Adipocyte (in vitro differentiated cells): ENCODE measurements around the gene NTSR1.

ENCODE experiments used
- DNase-seq: peaks from one replicate; pipeline ENCODE4 v3.0.0-alpha.2; 2015; ENCODE audit warnings: low read depth
- H3K27me3 ChIP-seq: replicated peaks from 2 replicates; pipeline ENCODE4 v1.7.0; 2013; ENCODE audit warnings: mild to moderate bottlenecking, low read length, moderate library complexity; ENCODE audit not compliant: control insufficient read depth, insufficient read depth
- H3K36me3 ChIP-seq: 2 replicates; pipeline ENCODE4 v1.7.0; 2013; ENCODE audit warnings: low read length, mild to moderate bottlenecking, moderate library complexity; ENCODE audit not compliant: control insufficient read depth, insufficient read depth, severe bottlenecking
- H3K4me1 ChIP-seq: 2 replicates; pipeline ENCODE4 v1.7.0; 2013; ENCODE audit warnings: mild to moderate bottlenecking, low read length, moderate library complexity; ENCODE audit not compliant: control insufficient read depth, insufficient read depth
- H3K4me3 ChIP-seq: 2 replicates; pipeline ENCODE4 v1.7.0; 2013; ENCODE audit warnings: mild to moderate bottlenecking, low read length, moderate library complexity
- H3K9ac ChIP-seq: 2 replicates; pipeline ENCODE4 v1.7.0; 2013; ENCODE audit warnings: mild to moderate bottlenecking, low read length, moderate library complexity
- H3K9me3 ChIP-seq: 2 replicates; pipeline ENCODE4 v1.7.0; 2013; ENCODE audit warnings: mild to moderate bottlenecking, low read length, moderate library complexity; ENCODE audit not compliant: control insufficient read depth

Gene NTSR1

DNA sequence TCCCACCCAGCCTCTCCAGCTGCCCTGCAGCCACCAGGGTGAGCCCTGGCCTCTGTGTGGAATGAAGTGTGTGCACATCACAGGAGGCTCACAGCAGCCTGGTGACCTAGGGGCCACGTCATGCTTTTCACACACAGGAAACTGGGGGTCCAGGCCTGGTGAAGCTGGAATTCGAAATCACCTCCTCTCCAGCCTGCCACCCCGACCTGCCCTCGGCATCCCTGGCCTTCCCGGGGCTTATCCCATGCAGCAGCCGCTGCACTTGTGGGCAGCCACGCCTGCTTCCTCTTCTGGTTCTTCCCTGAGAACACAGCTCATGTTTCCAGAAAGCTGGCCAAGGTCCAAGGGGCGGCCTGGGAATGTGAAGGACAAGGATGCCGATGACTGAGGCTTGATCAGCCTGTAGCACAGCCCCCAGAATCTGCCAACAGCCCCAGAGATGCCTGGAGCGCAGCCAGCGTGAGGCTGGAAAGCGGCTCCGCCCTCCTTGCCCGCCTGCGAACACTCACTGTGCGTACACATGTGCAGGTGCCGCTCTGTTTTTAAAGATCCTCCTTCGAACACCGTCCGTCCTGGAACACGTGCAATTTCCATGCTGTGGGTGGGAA is 4.2 kb upstream of the NTSR1 start:
- H3K9ac ChIP-seq, result no peak overlapping the region
- H3K4me1 ChIP-seq, result peaks cover 8% of the 10 kb centered on the region
- no peaks in the 10 kb centered on the region for H3K9me3 ChIP-seq
- H3K4me3 ChIP-seq, result no peak overlapping the region
- H3K27me3 ChIP-seq, result peaks cover 24% of the 10 kb centered on the region
- H3K36me3 ChIP-seq, result no peaks in the 10 kb centered on the region
- peak; percentile 96 for DNase-seq

DNA sequence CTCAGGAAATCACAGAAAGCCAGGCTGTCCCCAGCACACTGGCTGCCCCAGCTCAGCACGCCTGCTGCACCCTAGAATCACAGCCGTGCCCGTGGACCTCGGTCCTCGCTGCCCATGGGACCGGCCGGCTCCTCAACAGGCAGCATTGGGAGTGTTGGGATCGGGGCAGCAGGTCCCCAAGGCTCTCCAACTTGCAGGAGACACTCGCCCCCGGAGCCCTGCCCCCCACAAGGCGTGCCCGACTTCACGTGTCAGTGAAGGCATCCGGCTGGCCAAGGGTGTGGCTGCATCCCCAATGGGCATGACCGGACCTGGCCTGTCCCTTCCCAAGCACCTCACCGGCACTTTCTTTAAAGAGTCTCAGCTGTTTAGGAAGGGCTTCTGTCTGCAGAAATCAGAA is 3.0 kb upstream of the NTSR1 start:
- H3K9me3 ChIP-seq, result no peaks in the 10 kb centered on the region
- H3K4me1 ChIP-seq, result peaks cover 8% of the 10 kb centered on the region
- no peaks in the 10 kb centered on the region for H3K36me3 ChIP-seq
- DNase-seq, result no peak
- H3K27me3 ChIP-seq, result peaks cover 29% of the 10 kb centered on the region
- no peak overlapping the region for H3K4me3 ChIP-seq
- H3K9ac ChIP-seq, result no peak overlapping the region

DNA sequence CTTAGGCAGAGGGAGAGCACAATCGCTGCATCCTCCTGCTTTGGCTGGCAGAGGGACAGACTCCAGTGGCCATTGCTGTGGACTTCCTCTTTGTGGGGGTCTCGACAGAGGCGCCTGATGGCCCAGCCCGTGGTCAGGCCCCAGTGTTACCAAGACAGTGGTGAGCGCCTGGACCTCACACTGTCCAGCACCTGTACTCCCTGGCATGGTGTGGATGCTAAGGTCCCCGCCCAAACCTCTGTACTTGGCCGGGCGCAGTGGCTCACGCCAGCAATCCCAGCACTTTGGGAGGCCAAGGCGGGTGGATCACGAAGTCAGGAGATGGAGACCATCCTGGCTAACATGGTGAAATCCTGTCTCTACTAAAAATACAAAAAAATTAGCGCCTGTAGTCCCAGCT is 2.3 kb upstream of the NTSR1 start:
- H3K9ac ChIP-seq, result no peak overlapping the region
- no peak for DNase-seq
- peaks cover 35% of the 10 kb centered on the region for H3K27me3 ChIP-seq
- H3K9me3 ChIP-seq, result no peaks in the 10 kb centered on the region
- H3K36me3 ChIP-seq, result no peaks in the 10 kb centered on the region
- H3K4me1 ChIP-seq, result peaks cover 8% of the 10 kb centered on the region
- H3K4me3 ChIP-seq, result no peak overlapping the region

DNA sequence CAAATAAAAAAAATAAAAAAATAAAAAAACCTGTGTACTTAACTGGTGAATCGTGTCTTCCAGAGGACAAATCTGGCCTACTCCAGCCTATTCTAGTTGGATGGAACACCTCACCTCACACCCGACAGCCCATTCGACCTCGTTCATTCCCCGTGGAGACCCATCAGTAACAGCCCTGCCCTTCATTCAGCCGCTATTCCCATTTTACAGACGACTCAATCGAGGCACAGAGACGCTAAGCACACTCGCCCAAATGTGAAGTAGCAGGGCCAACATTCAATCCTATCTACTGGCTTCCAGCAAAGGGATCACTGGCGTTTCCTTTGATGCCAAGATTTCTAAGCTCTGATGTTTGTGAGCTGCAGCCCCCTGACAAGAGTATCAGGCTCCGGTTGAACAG is 1.8 kb upstream of the NTSR1 start:
- DNase-seq, result no peak
- H3K4me3 ChIP-seq, result no peak overlapping the region
- peaks cover 35% of the 10 kb centered on the region for H3K27me3 ChIP-seq

DNA sequence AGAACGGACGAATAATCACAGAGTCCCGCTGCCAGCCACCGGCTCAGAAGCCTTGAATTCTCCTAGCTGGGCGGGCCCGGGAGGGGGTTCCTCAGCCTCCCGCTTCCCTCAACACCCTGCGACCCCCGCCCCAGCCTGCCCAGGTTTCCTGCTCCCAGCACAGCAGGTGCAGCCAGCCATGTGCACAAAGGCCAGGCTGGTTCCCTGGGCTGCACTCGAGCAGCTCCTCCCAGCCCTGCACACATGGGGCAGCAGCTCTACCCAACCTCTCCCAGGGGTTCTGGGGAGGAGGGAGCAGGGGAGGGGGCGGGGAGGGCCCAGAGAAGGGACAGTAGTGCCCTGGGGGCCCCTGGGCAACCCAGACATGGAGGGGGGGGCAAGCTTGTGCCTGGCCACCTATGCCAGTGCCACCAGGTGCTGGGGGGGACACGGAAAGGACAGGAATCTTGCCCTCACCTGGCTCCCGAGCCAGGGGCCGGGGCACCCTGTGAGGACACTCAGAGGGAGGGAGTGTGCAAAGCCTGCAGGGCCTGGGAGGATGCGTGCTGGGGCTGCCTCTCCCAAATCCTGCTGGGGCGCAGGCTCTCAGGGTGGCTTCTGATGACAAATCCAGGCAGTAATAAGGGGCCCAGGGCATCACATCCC is 1.2 kb upstream of the NTSR1 start:
- no peak for DNase-seq
- peaks cover 35% of the 10 kb centered on the region for H3K27me3 ChIP-seq
- H3K9ac ChIP-seq, result no peak overlapping the region
- no peaks in the 10 kb centered on the region for H3K9me3 ChIP-seq
- H3K36me3 ChIP-seq, result no peaks in the 10 kb centered on the region
- no peak overlapping the region for H3K4me3 ChIP-seq
- peaks cover 8% of the 10 kb centered on the region for H3K4me1 ChIP-seq

More for the DNA sequence above, 1.8 kb upstream of the NTSR1 start:
- Histone ChIP-seq H3K36me3 (no peaks in the 10 kb centered on the region), H3K9ac (no peak overlapping the region), H3K4me1 (peaks cover 8% of the 10 kb centered on the region), H3K9me3 (no peaks in the 10 kb centered on the region)

DNA sequence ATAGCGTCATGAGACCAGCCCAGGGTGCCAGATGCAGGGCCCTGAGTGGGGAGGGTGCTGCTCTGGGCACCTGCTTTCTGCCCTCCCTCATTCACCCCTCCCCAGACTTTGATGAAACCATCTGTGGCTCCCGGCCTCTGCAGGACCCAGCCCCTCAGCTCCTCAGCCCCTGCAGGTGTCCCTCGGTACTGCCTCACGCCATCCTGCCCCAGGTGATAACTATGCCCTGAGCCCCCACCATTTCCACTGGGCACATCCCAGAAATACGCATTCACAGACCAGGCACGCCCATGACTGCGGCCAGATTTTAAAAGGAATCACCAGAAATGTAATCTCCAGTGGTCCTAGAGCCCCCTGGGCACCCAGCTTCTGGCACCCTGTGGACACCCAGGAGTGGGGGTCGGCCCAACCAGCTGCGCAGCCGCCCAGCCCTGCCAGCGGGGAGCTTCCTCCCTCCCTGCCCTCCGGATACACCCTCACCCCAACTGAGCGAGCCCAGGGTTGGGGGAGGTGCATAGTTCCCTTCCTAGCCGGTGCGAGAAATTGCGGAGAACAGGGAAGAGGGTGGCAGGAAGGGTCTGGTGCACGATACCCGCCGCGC is 615 bp upstream of the NTSR1 start:
- Histone ChIP-seq H3K36me3 (no peaks in the 10 kb centered on the region), H3K27me3 (peaks cover 32% of the 10 kb centered on the region), H3K4me3 (no peak overlapping the region), H3K4me1 (peaks cover 8% of the 10 kb centered on the region), H3K9me3 (no peaks in the 10 kb centered on the region), H3K9ac (no peak overlapping the region)
- DNase-seq, result no peak

DNA sequence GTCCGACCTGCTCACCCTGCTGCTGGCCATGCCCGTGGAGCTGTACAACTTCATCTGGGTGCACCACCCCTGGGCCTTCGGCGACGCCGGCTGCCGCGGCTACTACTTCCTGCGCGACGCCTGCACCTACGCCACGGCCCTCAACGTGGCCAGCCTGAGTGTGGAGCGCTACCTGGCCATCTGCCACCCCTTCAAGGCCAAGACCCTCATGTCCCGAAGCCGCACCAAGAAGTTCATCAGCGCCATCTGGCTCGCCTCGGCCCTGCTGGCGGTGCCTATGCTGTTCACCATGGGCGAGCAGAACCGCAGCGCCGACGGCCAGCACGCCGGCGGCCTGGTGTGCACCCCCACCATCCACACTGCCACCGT is 885 bp downstream of the NTSR1 start:
- H3K4me3 ChIP-seq, result no peak overlapping the region
- no peaks in the 10 kb centered on the region for H3K36me3 ChIP-seq
- H3K9me3 ChIP-seq, result no peaks in the 10 kb centered on the region
- H3K9ac ChIP-seq, result no peak overlapping the region
- DNase-seq, result no peak
- peaks cover 39% of the 10 kb centered on the region for H3K27me3 ChIP-seq
- H3K4me1 ChIP-seq, result no peaks in the 10 kb centered on the region

DNA sequence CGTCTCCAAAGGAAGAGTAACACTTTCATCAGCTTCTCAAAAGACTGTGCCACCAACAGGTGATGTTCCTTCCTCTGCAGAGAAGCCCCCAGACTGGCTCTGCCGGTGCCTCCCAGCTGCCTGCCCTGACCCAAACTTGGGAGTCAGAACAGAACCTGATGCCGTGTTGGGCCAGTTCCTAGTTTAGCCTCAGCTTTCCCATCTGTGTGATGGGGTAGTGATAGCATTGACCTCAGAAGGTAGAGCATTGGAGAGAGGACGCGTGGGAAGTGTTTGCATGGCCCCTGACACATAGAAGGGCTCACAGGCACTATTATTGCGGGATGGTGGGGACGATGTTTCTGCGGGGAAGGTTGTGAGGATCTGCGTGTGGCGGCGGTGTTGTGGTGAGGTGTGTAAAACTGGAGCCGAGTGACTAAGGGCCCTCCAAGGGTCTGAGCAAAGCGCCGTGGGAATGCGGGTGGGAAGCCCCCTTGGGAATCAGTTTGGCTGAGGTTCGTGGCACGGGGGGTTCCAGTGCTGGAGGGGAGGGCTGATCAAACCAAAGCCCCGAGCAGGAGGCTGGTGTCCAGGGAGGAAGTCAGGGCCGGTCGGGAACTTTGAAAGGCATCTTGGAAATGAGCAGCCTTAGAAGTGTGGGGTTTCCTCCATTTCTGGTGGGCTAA is 1.7 kb downstream of the NTSR1 start:
- Histone ChIP-seq H3K9me3 (no peaks in the 10 kb centered on the region), H3K4me1 (no peaks in the 10 kb centered on the region), H3K27me3 (peaks cover 45% of the 10 kb centered on the region), H3K9ac (no peak overlapping the region), H3K4me3 (no peak overlapping the region), H3K36me3 (no peaks in the 10 kb centered on the region)
- DNase-seq, result no peak

DNA sequence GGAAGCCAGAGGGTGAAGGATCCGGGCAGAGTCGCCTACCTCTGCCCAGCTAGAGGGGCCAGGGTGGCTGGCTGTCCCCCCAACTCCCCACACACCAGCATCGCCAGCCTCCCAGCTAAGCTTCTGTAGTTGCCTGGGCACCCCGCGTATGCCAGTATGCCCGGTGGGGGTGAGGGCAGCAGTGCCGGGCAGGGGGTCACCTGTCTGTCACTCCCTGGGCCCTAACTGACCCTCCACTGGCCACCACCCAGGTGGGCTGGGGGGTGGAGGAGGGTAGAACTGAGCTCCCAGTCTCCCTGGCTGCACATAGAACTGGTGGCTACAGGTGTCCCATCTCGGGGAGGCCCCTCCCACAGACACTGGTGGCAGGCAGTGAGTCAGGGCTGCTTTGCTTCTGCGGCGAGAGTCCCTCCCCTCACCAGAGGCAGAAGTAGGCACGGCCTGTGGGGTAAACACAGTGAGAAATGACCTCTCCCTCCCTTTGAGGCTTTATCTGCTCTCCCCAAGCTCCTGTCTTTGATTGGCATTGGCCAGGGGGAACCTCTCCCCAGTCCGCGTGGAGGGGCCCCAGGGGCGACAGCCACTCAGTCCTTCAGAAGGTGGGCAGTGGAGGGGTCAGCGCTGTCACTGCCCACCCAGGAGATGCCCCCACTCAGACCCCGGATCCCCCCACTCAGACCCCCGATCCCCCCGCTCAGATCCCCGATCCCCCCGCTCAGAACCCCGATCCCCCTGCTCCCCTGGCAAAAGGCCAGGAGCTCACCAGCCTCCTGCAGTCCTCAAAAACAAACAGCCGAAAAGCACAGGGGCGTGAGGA is 2.5 kb downstream of the NTSR1 start:
- DNase-seq, result no peak
- H3K9me3 ChIP-seq, result no peaks in the 10 kb centered on the region
- H3K4me1 ChIP-seq, result peaks cover under 1% of the 10 kb centered on the region
- H3K4me3 ChIP-seq, result no peak overlapping the region
- H3K27me3 ChIP-seq, result peaks cover 45% of the 10 kb centered on the region
- no peak overlapping the region for H3K9ac ChIP-seq
- no peaks in the 10 kb centered on the region for H3K36me3 ChIP-seq

DNA sequence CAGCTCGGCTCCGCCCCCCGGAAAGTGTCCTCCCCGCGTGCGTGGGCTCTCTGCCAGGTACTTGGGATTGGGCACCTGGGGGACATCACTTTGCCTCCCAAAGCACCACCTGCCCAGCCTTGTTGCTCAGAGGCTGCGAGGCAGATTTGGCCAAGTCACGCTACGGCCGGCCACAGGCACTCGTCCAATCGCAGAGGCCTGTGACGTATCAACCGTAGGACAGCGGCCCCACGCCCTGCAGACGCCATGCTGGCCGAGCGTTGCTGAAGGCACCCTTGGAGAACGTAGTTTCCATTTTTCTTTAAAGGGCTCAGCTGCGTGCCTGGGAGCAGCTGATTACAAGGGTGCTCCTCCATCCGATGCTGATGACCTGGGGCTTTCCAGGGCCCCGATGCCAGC is 3.1 kb downstream of the NTSR1 start:
- DNase-seq, result no peak
- Histone ChIP-seq H3K4me3 (no peak overlapping the region), H3K36me3 (no peaks in the 10 kb centered on the region), H3K4me1 (peaks cover 4% of the 10 kb centered on the region), H3K9ac (no peak overlapping the region), H3K9me3 (no peaks in the 10 kb centered on the region), H3K27me3 (peaks cover 47% of the 10 kb centered on the region)

DNA sequence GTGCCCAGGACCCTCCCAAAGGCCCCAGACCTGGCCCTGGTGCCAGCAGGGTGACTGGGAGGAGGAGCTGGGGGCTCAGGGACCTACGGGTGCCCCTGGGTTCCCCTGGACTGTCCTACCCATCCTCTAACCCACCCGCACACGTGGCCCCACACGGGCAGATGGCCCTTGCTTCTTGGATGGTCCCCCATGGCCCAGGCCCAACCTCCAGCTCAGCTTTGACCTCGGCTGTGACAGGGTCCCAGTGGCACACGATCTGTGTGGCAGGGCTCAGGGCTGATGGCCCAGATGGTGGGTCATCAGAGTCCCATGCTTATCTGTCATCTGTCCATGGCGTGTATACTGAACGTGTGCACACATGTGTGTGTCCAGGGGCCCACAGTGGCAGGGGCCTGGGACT is 4.0 kb downstream of the NTSR1 start:
- no peak for DNase-seq
- Histone ChIP-seq H3K9me3 (no peaks in the 10 kb centered on the region), H3K4me1 (peaks cover 4% of the 10 kb centered on the region), H3K4me3 (no peak overlapping the region), H3K36me3 (no peaks in the 10 kb centered on the region), H3K9ac (no peak overlapping the region), H3K27me3 (peaks cover 52% of the 10 kb centered on the region)
